Measurements from ENCODE around the gene COBL. TPM values are rescaled to one million over a fixed set of nuclear protein-coding genes. Genes with fewer than 3 reads are reported as not detected.

COBL gene
- total RNA-seq, 1 experiment from 2014 or later: 52.3 TPM

GRCh38 chr7:51349820-51350545, 33.4 kb upstream of the COBL start:
- H3K56ac ChIP-seq (ENCODE audit: insufficient read length, low read depth, low read length): no peak overlapping the region
- H2BK12ac ChIP-seq (ENCODE audit: insufficient read length, low read depth, low read length): no peak overlapping the region
- no peak overlapping the region for H2AFZ ChIP-seq (ENCODE audit: low read length)
- no peak overlapping the region for H4K91ac ChIP-seq (ENCODE audit: insufficient read length, low read depth, low read length)
- H3K9ac ChIP-seq (ENCODE audit: extremely low read depth, insufficient read length, low read length): no peak overlapping the region
- Mint-ChIP-seq H3K4me3 (no peak overlapping the region), H3K36me3 (ENCODE audit: insufficient read depth in 1 of 3, low read depth in 3 of 3) (no peaks in the 10 kb centered on the region; a peak in 1 of 7 replicates), H3K4me1 (peaks cover 9 to 23% of the 10 kb centered on the region in 2 experiments), H3K27ac (peak overlapping the region in 1 of 3 experiments; percentile 13; a peak in 1 of 7 replicates), H3K9me3 (peaks cover 4 to 6% of the 10 kb centered on the region in 2 experiments; a peak in 2 of 5 replicates), H3K27me3 (ENCODE audit: low read depth) (no peaks in the 10 kb centered on the region)
- no peak overlapping the region for H2BK5ac ChIP-seq (ENCODE audit: insufficient read length, low read length)
- no peak overlapping the region for H2BK120ac ChIP-seq (ENCODE audit: low read depth, low read length, poor library complexity, severe bottlenecking)
- no peaks in the 10 kb centered on the region for H4K20me1 ChIP-seq (ENCODE audit: control insufficient read depth, insufficient read depth, insufficient read length)
- no peak overlapping the region for H3K14ac ChIP-seq (ENCODE audit: insufficient read depth, low read length)
- H3K27ac ChIP-seq (ENCODE audit: insufficient read length, low read depth, low read length): no peak overlapping the region
- DNase-seq: no peak
- H3K4ac ChIP-seq (ENCODE audit: low read depth, low read length): no peak overlapping the region
- no peak for TF ChIP-seq CTCF (conservative IDR thresholded peaks at IDR 0.05)
- no peaks in the 10 kb centered on the region for H3K23me2 ChIP-seq (ENCODE audit: insufficient read length, low read depth, low read length, poor library complexity, severe bottlenecking)
- no peak overlapping the region for H3K18ac ChIP-seq (ENCODE audit: insufficient read length, low read depth, low read length)
- no peak overlapping the region for H2BK20ac ChIP-seq (ENCODE audit: low read depth, low read length, poor library complexity, severe bottlenecking)
- H3K23ac ChIP-seq (ENCODE audit: insufficient read length, low read depth, low read length): no peak overlapping the region
- no peak overlapping the region for H2BK15ac ChIP-seq (ENCODE audit: low read depth, low read length)
- H4K8ac ChIP-seq (replicated peaks; ENCODE audit: insufficient read length, low read depth, low read length): no peak overlapping the region
- no peaks in the 10 kb centered on the region for H3K79me1 ChIP-seq (ENCODE audit: insufficient read depth, low read depth, low read length, poor library complexity, severe bottlenecking)
- H3K9me3 ChIP-seq (ENCODE audit: control insufficient read depth, low read depth, low read length): no peaks in the 10 kb centered on the region
- no CpG with 5 or more reads among the region's 8 CpGs for WGBS (ENCODE audit: extremely low coverage, insufficient read length, low lambda C conversion rate)
- H3K79me2 ChIP-seq (ENCODE audit: insufficient read depth, low read length): no peaks in the 10 kb centered on the region
- no peak overlapping the region for H2AK5ac ChIP-seq (ENCODE audit: insufficient read length, low read length)
- no peaks in the 10 kb centered on the region for H3K27me3 ChIP-seq (ENCODE audit: insufficient read depth, low read length)
- H3K4me2 ChIP-seq (ENCODE audit: insufficient read depth, insufficient read length, low read length): no peak overlapping the region
- H4K5ac ChIP-seq (ENCODE audit: insufficient read length, low read depth, low read length): no peak overlapping the region
- H3K4me1 ChIP-seq (ENCODE audit: insufficient read depth, low read length): peaks cover 6% of the 10 kb centered on the region; the same call in 1 of the 2 replicates
- no peak overlapping the region for H3T11ph ChIP-seq (ENCODE audit: low read length)

Data from H9 (cell line).